GM23338 (cell line): ENCODE measurements around the gene F2. TPM values are rescaled to one million over a fixed set of nuclear protein-coding genes. Genes with fewer than 3 reads are reported as not detected.

ENCODE experiments used
- ATAC-seq: fragments of 200-7000 bp; cut with Tn5 transposase; 3 replicates; pipeline ENCODE4 v1.9.1; 2020
- DNase-seq: peaks from one replicate; pipeline ENCODE4 v3.0.0-alpha.2; 2015; ENCODE audit warnings: low spot score
- H2AFZ ChIP-seq: fragments of 200-600 bp; sonication (generic); 2 replicates; pipeline ENCODE4 v1.8.0; 2016; ENCODE audit warnings: antibody characterized with exemption, mild to moderate bottlenecking, moderate library complexity
- H3F3A ChIP-seq: fragments of 200-600 bp; sonication (generic); replicated peaks from 2 replicates; pipeline ENCODE4 v1.8.0; 2017; ENCODE audit warnings: antibody characterized with exemption, mixed run types, low read depth
- H3K27ac ChIP-seq: fragments of 200-600 bp; sonication (generic); 2 replicates; pipeline ENCODE4 v1.6.1; 2016; ENCODE audit warnings: low read depth
- H3K27me3 ChIP-seq: fragments of 200-600 bp; sonication (generic); 2 replicates; pipeline ENCODE4 v1.8.0; 2016; ENCODE audit warnings: mild to moderate bottlenecking, mixed run types, moderate library complexity; ENCODE audit not compliant: insufficient read depth
- H3K36me3 ChIP-seq: fragments of 200-600 bp; sonication (generic); 2 replicates; pipeline ENCODE4 v1.8.0; 2016; ENCODE audit warnings: mild to moderate bottlenecking; ENCODE audit not compliant: insufficient read depth
- H3K4me1 ChIP-seq: fragments of 200-600 bp; sonication (generic); 2 replicates; pipeline ENCODE4 v1.8.0; 2016; ENCODE audit warnings: mild to moderate bottlenecking, moderate library complexity; ENCODE audit not compliant: insufficient read depth
- H3K4me2 ChIP-seq: fragments of 200-600 bp; sonication (generic); 2 replicates; pipeline ENCODE4 v1.7.1; 2017; ENCODE audit warnings: mixed run types
- H3K4me3 ChIP-seq: fragments of 200-600 bp; sonication (generic); 2 replicates; pipeline ENCODE4 v1.6.1; 2016; ENCODE audit warnings: mixed run types
- H3K79me2 ChIP-seq: fragments of 200-600 bp; sonication (generic); replicated peaks from 2 replicates; pipeline ENCODE4 v1.8.0; 2017; ENCODE audit warnings: mild to moderate bottlenecking; ENCODE audit not compliant: insufficient read depth
- H3K9me2 ChIP-seq: fragments of 200-600 bp; sonication (generic); 2 replicates; pipeline ENCODE4 v1.8.0; 2017; ENCODE audit not compliant: insufficient read depth
- H4K20me1 ChIP-seq: fragments of 200-600 bp; sonication (generic); replicated peaks from 2 replicates; pipeline ENCODE4 v1.8.0; 2017; ENCODE audit warnings: mild to moderate bottlenecking; ENCODE audit not compliant: insufficient read depth
- H3K27ac Mint-ChIP-seq: 2 replicates; pipeline ENCODE4 v1.8.0; 2020; ENCODE audit warnings: inconsistent platforms, mild to moderate bottlenecking, moderate library complexity, mixed read lengths
- H3K27me3 Mint-ChIP-seq: 3 replicates; pipeline ENCODE4 v1.8.0; 2022; ENCODE audit warnings: low read depth, mild to moderate bottlenecking, moderate library complexity, mixed read lengths, inconsistent platforms; ENCODE audit not compliant: insufficient read depth, poor library complexity
- H3K36me3 Mint-ChIP-seq: 3 replicates; pipeline ENCODE4 v1.8.0; 2021; ENCODE audit warnings: low read depth, mild to moderate bottlenecking, inconsistent platforms, moderate library complexity, mixed read lengths
- H3K4me1 Mint-ChIP-seq: 3 replicates; pipeline ENCODE4 v1.8.0; 2020; ENCODE audit warnings: mild to moderate bottlenecking, inconsistent platforms, mixed read lengths
- H3K4me3 Mint-ChIP-seq: 3 replicates; pipeline ENCODE4 v1.8.0; 2021; ENCODE audit warnings: moderate library complexity, mild to moderate bottlenecking, inconsistent platforms, mixed read lengths
- H3K9me3 Mint-ChIP-seq: 3 replicates; pipeline ENCODE4 v1.8.0; 2020; ENCODE audit warnings: moderate library complexity, mild to moderate bottlenecking, inconsistent platforms, mixed read lengths
- EZH2 ChIP-seq: fragments of 200-600 bp; sonication (generic); IDR thresholded peaks from one replicate; pipeline ENCODE4 v1.8.0; 2017; ENCODE audit warnings: antibody characterized with exemption, mild to moderate bottlenecking, low read depth; ENCODE audit not compliant: unreplicated experiment
- EZH2phosphoT487 ChIP-seq: fragments of 200-600 bp; sonication (generic); IDR thresholded peaks from one replicate; pipeline ENCODE4 v1.8.1; 2018; ENCODE audit warnings: antibody characterized with exemption; ENCODE audit not compliant: unreplicated experiment
- JUNB ChIP-seq: IDR thresholded peaks from one replicate; pipeline ENCODE4 v1.6.1; 2016; ENCODE audit warnings: antibody characterized with exemption; ENCODE audit not compliant: unreplicated experiment
- NANOG ChIP-seq: IDR thresholded peaks from 2 replicates; pipeline ENCODE4 v1.6.1; 2016; ENCODE audit warnings: antibody characterized with exemption, borderline replicate concordance
- STAT1 ChIP-seq: IDR thresholded peaks from one replicate; pipeline ENCODE4 v1.6.1; 2016; ENCODE audit warnings: antibody characterized with exemption; ENCODE audit not compliant: unreplicated experiment
- ZNF114 ChIP-seq: fragments of 250-450 bp; sonication (Bioruptor Pico); IDR thresholded peaks from 2 replicates; pipeline ENCODE4 v1.5.0; 2020; ENCODE audit warnings: mild to moderate bottlenecking, moderate library complexity
- ZNF331 ChIP-seq: fragments of 250-450 bp; sonication (Bioruptor Pico); IDR thresholded peaks from 2 replicates; pipeline ENCODE4 v1.5.0; 2020; ENCODE audit warnings: low read depth, mild to moderate bottlenecking, moderate library complexity
- polyA plus RNA-seq: library from polyadenylated mRNA; unstranded; fragments of >200 nt; fragmentation: Nextera tagmentation; extraction: Ambion mirVana; gene quantifications from 2 replicates; pipeline ENCODE4 v1.2.1, GENCODE V29; 2016
- total RNA-seq: library from RNA; depleted of rRNA; stranded (reverse); fragments of >200 nt; shearing (Covaris generic); gene quantifications from 2 replicates; pipeline ENCODE4 v1.2.3, GENCODE V29; 2014
- TF ChIP-seq, protein P1 (sequence below): IDR thresholded peaks from one replicate; pipeline ENCODE4 v1.6.1; 2018; ENCODE audit warnings: antibody characterized with exemption; ENCODE audit not compliant: unreplicated experiment
- TF ChIP-seq, protein P2 (sequence below): fragments of 250-450 bp; sonication (Bioruptor Pico); IDR thresholded peaks from 2 replicates; pipeline ENCODE4 v1.5.0; 2020; ENCODE audit warnings: mild to moderate bottlenecking, moderate library complexity

Gene F2
- total and polyA plus RNA-seq, 2 experiments from 2014 or later, result 0.21 TPM; not detected in 1

DNA sequence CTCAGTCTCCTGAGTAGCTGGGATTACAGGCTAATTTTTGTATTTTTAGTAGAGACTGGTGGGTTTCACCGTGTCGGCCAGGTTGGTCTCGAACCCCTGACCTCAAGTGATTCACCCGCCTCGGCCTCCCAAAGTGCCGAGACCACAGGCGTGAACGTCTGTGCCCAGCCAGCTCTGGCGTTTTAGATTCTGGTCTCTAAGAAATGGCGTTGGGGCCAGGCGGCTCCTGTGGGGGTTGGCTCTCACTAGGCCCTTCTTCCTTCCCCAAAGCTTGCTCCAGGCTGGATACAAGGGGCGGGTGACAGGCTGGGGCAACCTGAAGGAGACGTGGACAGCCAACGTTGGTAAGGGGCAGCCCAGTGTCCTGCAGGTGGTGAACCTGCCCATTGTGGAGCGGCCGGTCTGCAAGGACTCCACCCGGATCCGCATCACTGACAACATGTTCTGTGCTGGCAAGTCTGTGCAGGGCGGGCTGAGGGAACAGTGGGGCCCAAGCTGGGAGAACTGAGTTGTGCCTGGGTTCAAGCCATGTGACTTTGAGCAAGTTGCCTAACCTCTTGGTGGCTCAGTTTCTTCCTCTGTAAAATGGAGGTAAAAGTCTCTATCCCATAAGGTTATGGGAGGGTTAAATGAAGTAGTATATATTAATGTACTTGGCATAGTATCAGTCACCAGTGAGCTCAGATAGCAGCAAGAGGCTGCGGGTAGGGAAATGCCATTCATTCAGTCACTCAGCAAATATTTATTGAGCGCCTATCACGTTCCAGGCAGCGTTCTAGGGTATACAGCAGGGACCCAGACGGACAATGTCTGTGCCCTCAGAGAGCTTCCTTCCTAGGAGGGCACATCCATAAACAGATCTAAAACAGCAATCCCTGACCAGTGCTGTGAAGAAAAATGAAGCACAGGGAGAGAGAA lies 10.4 kb downstream of the F2 start (continued):
- TF ChIP-seq, protein P1, sequence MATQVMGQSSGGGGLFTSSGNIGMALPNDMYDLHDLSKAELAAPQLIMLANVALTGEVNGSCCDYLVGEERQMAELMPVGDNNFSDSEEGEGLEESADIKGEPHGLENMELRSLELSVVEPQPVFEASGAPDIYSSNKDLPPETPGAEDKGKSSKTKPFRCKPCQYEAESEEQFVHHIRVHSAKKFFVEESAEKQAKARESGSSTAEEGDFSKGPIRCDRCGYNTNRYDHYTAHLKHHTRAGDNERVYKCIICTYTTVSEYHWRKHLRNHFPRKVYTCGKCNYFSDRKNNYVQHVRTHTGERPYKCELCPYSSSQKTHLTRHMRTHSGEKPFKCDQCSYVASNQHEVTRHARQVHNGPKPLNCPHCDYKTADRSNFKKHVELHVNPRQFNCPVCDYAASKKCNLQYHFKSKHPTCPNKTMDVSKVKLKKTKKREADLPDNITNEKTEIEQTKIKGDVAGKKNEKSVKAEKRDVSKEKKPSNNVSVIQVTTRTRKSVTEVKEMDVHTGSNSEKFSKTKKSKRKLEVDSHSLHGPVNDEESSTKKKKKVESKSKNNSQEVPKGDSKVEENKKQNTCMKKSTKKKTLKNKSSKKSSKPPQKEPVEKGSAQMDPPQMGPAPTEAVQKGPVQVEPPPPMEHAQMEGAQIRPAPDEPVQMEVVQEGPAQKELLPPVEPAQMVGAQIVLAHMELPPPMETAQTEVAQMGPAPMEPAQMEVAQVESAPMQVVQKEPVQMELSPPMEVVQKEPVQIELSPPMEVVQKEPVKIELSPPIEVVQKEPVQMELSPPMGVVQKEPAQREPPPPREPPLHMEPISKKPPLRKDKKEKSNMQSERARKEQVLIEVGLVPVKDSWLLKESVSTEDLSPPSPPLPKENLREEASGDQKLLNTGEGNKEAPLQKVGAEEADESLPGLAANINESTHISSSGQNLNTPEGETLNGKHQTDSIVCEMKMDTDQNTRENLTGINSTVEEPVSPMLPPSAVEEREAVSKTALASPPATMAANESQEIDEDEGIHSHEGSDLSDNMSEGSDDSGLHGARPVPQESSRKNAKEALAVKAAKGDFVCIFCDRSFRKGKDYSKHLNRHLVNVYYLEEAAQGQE, result no peak
- TF ChIP-seq NANOG, result no peak

DNA sequence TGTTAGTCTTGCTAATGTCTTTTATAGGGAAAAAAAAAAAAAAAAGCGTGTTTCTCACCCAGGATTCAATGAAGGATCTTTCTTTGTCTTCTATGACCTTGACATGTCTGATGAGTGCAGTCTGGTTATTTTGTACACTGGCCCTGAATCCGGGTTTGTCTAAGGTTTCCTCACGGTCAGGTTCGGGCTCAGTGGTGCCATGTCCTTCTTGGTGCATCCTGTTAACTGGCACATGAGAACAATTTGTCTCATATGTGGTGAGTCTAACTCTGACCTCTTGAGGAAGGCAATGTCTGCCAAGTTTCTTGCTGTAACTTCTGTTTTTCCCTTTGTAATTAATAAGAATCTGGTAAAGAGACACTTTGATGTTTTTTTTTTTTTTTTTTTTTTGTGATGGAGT lies 12.5 kb downstream of the F2 start:
- ATAC-seq, result no peak
- Histone ChIP-seq H4K20me1 (no peaks in the 10 kb centered on the region), H3K79me2 (no peaks in the 10 kb centered on the region), H3K27me3 (no peaks in the 10 kb centered on the region), H3K9me2 (no peaks in the 10 kb centered on the region), H3F3A (no peaks in the 10 kb centered on the region), H3K36me3 (no peaks in the 10 kb centered on the region), H3K27ac (no peak overlapping the region), H3K4me2 (no peak overlapping the region), H3K4me3 (no peak overlapping the region), H3K4me1 (no peaks in the 10 kb centered on the region), H2AFZ (no peak overlapping the region)
- Mint-ChIP-seq H3K27ac (no peak overlapping the region), H3K27me3 (peaks cover 2% of the 10 kb centered on the region), H3K9me3 (no peaks in the 10 kb centered on the region), H3K4me3 (no peak overlapping the region), H3K4me1 (no peaks in the 10 kb centered on the region), H3K36me3 (no peaks in the 10 kb centered on the region)
- DNase-seq, result no peak
- no peak for TF ChIP-seq ZNF331 (CRISPR knock-in tag)
- TF ChIP-seq, protein P2, sequence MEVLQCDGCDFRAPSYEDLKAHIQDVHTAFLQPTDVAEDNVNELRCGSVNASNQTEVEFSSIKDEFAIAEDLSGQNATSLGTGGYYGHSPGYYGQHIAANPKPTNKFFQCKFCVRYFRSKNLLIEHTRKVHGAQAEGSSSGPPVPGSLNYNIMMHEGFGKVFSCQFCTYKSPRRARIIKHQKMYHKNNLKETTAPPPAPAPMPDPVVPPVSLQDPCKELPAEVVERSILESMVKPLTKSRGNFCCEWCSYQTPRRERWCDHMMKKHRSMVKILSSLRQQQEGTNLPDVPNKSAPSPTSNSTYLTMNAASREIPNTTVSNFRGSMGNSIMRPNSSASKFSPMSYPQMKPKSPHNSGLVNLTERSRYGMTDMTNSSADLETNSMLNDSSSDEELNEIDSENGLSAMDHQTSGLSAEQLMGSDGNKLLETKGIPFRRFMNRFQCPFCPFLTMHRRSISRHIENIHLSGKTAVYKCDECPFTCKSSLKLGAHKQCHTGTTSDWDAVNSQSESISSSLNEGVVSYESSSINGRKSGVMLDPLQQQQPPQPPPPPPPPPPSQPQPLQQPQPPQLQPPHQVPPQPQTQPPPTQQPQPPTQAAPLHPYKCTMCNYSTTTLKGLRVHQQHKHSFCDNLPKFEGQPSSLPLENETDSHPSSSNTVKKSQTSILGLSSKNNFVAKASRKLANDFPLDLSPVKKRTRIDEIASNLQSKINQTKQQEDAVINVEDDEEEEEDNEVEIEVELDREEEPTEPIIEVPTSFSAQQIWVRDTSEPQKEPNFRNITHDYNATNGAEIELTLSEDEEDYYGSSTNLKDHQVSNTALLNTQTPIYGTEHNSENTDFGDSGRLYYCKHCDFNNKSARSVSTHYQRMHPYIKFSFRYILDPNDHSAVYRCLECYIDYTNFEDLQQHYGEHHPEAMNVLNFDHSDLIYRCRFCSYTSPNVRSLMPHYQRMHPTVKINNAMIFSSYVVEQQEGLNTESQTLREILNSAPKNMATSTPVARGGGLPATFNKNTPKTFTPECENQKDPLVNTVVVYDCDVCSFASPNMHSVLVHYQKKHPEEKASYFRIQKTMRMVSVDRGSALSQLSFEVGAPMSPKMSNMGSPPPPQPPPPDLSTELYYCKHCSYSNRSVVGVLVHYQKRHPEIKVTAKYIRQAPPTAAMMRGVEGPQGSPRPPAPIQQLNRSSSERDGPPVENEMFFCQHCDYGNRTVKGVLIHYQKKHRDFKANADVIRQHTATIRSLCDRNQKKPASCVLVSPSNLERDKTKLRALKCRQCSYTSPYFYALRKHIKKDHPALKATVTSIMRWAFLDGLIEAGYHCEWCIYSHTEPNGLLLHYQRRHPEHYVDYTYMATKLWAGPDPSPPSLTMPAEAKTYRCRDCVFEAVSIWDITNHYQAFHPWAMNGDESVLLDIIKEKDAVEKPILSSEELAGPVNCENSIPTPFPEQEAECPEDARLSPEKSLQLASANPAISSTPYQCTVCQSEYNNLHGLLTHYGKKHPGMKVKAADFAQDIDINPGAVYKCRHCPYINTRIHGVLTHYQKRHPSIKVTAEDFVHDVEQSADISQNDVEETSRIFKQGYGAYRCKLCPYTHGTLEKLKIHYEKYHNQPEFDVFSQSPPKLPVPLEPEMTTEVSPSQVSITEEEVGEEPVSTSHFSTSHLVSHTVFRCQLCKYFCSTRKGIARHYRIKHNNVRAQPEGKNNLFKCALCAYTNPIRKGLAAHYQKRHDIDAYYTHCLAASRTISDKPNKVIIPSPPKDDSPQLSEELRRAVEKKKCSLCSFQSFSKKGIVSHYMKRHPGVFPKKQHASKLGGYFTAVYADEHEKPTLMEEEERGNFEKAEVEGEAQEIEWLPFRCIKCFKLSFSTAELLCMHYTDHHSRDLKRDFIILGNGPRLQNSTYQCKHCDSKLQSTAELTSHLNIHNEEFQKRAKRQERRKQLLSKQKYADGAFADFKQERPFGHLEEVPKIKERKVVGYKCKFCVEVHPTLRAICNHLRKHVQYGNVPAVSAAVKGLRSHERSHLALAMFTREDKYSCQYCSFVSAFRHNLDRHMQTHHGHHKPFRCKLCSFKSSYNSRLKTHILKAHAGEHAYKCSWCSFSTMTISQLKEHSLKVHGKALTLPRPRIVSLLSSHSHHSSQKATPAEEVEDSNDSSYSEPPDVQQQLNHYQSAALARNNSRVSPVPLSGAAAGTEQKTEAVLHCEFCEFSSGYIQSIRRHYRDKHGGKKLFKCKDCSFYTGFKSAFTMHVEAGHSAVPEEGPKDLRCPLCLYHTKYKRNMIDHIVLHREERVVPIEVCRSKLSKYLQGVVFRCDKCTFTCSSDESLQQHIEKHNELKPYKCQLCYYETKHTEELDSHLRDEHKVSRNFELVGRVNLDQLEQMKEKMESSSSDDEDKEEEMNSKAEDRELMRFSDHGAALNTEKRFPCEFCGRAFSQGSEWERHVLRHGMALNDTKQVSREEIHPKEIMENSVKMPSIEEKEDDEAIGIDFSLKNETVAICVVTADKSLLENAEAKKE (CRISPR knock-in tag), result no peak
- TF ChIP-seq EZH2, result no peak
- TF ChIP-seq JUNB, result no peak
- TF ChIP-seq STAT1, result no peak
- TF ChIP-seq, protein P1, result no peak
- TF ChIP-seq NANOG, result no peak
- no peak for TF ChIP-seq EZH2phosphoT487
- TF ChIP-seq ZNF114 (CRISPR knock-in tag), result no peak
